Fibroblast of pulmonary artery (primary cell): ENCODE data around the gene CX3CR1.

Experiments used
- DNase-seq: peaks from one replicate; pipeline ENCODE4 v3.0.0-alpha.2; 2010; ENCODE audit warnings: low read depth
- H3K4me3 ChIP-seq: replicated peaks from 2 replicates; pipeline ENCODE4 v1.5.1; 2011; ENCODE audit warnings: low read depth, mild to moderate bottlenecking, control low read depth, low read length, moderate library complexity
- CTCF ChIP-seq: IDR thresholded peaks from 2 replicates; pipeline ENCODE4 v1.5.1; 2011; ENCODE audit warnings: mild to moderate bottlenecking, control low read depth, low read length, inconsistent platforms; ENCODE audit errors: missing control alignments

CX3CR1 gene

GRCh38 chr3:39226106-39226741, 53.6 kb downstream of the CX3CR1 start:
- TF ChIP-seq CTCF: no peak
- no peak for DNase-seq
- no peak overlapping the region for H3K4me3 ChIP-seq

GRCh38 chr3:39224288-39224687, 55.5 kb downstream of the CX3CR1 start:
- DNase-seq: no peak
- no peak for TF ChIP-seq CTCF
- H3K4me3 ChIP-seq: no peak overlapping the region

- no peak for TF ChIP-seq CTCF
- DNase-seq: no peak
Observed at GRCh38 chr3:39222939-39223338, 56.9 kb downstream of the CX3CR1 start.

GRCh38 chr3:39222462-39222861, 57.4 kb downstream of the CX3CR1 start:
- H3K4me3 ChIP-seq: no peak overlapping the region
- TF ChIP-seq CTCF: no peak
- DNase-seq: no peak

More at GRCh38 chr3:39222939-39223338, 56.9 kb downstream of the CX3CR1 start:
- no peak overlapping the region for H3K4me3 ChIP-seq

GRCh38 chr3:39221141-39221530, 58.7 kb downstream of the CX3CR1 start:
- no peak overlapping the region for H3K4me3 ChIP-seq
- no peak for DNase-seq
- no peak for TF ChIP-seq CTCF

- no peak overlapping the region for H3K4me3 ChIP-seq
- DNase-seq: no peak
- no peak for TF ChIP-seq CTCF
Observed at GRCh38 chr3:39220407-39221140, 59.3 kb downstream of the CX3CR1 start.
